ENCODE data around the gene TBC1D22A.

Gene TBC1D22A

DNA sequence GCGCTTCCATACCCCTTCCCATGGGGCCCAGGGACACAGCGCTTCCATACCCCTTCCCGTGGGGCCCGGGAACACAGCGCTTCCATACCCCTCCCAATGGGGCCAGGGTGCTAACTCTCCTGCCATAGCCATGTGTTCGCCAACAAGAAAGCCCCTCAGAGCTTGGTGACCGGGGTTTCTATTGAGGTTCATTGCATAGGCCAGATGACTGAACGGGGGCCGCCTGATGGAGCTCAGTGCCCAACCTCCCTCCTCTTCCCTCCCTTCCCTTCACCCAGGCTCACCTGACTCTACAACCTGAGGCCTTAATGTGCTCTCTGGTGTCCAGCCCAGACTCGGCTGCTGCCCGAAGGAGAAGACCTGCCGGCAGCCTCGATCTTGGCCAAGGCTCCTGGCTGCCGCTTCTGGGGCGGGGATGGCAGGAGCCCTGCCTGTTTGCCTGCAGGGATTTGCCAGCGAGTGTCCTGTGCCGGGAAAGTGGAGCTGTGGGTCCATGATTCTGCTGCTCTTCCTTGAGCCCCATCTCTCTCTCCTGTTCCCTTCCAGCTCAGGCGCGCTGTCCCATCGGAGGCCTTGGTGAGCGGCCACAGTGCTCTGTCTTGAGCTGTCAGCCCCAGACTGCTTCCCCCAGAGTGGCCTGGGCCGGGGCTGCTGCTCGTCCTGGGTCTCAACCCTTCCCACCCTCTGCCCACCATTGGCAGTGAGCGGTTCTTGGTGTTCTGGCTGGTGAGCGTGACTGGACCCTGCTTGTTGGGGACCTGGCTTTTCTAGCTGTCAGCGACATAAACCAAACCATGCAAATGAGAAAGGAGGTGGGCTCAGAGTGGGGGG lies 267.0 kb downstream of the TBC1D22A start:
- DNase-seq (ENCODE audit: low read depth in 2 of 2, low spot score in 1 of 2) = no peak

DNA sequence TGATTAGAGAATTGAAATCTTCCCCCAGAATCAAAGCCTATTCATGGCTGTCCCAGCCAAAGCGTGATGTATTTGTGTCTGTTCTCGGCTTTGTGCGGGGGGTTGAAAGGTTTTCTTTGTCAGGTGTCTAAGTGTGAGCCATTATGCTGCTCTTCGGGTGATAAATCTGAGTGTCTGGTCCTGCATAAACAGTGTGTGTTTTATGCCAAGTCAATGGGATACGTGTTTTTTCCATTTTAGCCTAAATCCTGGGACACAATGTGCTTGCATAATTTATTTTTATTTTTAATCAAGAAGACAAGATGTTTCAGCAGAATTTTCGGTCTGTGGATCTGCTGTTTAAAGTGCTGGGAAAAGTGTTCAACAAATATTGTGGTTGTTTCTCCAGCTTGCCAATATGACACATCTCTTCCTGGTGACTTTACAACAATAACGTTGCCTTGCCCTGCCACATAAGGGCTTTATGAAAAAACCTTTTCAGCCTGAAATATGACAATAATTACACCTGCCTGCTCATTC lies 267.8 kb downstream of the TBC1D22A start:
- DNase-seq (ENCODE audit: low read depth in 2 of 2, low spot score in 1 of 2) = no peak

DNA sequence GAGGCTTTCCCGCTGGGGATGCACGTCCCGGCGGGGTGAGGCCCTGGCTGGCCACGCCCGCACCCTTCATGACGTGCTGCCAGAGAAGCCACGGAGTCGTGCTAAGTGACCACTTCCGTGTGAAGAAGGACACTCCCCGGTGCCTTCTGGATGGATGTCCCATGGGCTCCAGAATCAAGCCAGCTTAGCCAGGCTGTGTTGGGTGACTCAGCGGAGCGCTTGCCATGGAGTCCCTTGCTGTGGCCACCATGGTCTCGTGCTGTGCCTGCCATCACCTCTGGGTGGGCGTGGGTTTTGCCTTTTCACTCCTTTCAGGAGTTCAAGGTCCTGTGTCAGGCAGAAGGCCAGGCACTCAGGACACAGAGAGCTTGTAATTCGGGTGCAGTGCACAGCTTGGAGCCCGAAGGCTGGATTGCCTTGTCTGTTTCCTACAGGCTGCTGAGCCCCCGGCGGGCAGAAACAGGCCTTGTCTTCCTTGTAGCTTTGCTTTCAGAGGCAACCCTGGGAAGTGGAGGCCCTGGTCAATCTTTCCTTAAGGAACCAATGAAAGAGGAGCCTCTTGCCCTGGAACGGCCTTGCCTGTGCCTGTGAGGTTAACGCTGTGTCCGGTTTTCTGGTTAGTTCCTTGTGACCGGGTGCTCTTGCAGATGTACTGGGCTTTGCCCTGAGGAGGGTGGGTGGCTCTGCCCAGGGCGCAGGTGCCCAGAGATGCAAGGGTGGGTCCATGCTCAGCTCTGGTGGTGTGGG lies 268.6 kb downstream of the TBC1D22A start:
- DNase-seq (ENCODE audit: low read depth in 2 of 2, low spot score in 1 of 2) = no peak

DNA sequence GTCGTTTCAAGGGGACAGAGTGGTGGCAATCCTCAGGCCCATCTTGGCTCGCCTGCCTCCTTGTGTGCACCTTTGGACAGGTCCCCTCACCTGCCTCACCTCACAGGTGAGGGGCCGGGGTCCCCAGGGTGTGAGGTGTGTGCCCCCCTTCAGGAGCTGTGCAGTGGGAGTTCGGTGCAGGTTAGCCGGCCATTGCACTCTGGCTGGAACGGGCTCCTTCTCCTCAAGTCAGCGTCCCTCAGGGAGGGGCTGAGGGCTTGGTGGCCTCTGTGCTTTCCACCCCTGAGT lies 269.1 kb downstream of the TBC1D22A start:
- no peak for DNase-seq (ENCODE audit: low read depth in 2 of 2, low spot score in 1 of 2)

DNA sequence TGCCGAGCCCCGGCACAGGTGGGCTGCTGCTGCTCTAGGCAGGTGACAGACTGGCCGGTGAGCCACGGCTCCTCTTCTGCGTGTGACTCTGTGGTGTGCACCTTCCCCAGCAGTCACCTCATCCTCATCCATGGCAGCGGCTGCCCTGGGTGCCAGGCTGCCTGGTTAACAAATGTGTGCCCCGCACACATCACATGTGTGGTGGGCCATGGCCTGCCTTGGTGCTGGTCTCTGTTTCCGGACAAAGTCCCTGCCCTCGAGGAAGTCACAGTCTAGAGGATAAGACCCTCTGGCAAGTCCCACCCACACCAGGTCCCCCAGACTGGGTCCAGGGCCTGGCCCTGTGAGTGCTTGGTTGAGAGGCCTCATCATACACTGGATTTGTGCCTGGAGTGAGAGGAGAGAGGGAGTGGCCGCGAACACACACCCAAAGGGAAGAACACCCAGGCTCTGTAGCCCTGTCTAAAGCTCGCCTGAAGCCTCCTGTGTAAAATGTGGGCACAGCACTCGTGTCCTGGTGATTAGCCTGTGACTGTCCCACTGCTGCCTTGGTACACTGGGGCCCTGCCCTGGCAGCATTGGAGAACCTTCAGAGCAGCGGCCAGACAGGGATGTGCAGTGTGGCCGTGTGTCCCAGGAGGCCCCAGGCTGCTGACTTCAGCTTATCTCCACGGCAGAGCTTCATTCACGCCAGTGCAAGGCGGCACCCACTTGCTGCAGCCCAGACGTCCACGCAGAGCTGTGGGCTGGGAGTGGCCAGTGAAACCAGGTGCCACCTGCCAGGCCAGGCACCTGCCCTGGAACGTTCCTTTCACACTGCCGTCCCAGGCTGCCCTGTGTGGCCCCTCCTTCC lies 269.9 kb downstream of the TBC1D22A start:
- DNase-seq (ENCODE audit: low read depth in 2 of 2, low spot score in 1 of 2) = no peak

DNA sequence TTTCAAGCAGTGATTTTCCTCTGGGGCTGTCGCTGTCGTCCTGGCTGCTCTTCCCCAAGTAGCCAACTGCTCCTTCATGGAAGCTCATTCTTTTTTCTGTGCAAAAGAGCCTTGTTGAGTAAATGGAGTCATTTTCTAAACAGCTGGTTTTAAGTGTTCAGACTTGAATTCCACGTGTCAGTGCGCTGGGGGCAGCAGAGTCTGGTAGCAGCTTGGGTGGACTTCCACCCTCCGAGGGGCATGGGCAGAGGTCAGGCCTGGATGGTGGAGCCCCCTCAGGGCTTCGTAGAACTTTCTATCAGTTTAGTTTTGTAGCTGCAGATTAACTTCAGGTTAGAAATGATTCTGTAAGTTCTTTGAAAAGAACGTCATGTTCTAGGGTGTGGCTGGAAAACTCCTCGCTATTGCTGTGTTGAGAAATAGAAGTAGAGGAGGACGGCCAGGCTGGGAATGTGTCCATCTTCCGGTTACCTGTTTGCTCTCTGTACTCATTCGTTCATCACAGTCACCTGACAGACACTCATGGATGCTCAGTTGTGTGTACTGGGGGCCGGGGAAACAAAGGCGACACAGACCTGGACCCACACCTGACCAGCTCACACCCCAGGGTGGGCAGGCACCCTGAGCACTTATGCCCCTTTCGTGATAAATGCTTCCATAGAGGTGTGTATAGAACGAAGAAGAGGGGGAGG lies 270.7 kb downstream of the TBC1D22A start:
- DNase-seq (ENCODE audit: low read depth in 2 of 2, low spot score in 1 of 2) = no peak

DNA sequence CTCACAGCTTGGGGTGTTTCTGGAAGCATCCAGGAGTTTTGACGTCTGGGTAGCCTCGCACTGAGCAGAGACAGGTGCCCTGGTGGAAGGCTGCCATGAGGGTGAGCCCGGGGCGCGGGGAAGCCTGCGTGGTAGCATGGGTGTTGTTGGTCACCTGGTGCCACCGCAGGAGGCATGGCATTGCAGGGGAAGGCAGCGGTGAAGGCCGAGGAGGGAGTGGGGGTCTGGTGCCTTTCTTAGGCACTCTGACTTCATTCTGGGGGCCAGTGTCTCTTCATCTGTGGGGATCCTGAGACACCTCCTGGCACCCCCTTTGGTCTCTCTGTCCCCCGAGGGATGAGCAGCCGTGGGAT lies 271.2 kb downstream of the TBC1D22A start:
- no peak for DNase-seq (ENCODE audit: low read depth in 2 of 2, low spot score in 1 of 2)

DNA sequence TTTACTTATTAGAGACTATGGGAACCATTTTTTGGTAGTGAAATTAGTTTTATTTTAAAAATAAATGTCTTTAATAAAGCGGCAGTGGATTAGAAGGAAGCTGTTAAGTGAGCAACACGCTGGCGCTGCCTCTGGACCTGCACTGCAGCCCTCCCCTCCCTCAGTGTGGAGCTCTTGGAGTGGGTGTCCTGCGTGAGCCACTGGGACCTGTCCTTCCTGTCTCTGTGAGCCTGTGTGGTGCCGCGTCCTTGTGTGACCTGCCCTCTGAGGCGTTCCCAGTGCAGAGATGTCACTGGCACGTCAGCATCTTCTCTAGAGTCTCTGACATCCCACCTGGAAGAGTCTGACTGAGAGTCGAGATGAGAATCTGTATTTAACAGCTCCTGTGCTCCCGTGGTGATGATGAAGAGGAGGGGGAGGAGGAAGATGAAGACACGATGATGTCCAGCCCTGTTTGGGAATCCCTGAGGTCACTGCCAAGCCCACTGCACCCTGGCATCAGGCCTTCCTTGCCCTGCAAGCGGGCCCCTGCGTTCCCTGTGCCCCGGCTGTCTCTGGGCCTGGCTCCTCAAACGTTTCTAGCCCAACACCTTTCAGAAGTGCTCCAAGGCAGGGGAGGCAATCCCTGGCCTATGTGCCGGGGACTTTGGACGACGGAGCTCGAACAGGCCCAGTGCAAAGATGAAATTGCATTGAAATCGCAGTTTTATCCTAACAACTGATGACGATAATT lies 271.8 kb downstream of the TBC1D22A start:
- no peak for DNase-seq (ENCODE audit: low read depth in 2 of 2, low spot score in 1 of 2)

DNA sequence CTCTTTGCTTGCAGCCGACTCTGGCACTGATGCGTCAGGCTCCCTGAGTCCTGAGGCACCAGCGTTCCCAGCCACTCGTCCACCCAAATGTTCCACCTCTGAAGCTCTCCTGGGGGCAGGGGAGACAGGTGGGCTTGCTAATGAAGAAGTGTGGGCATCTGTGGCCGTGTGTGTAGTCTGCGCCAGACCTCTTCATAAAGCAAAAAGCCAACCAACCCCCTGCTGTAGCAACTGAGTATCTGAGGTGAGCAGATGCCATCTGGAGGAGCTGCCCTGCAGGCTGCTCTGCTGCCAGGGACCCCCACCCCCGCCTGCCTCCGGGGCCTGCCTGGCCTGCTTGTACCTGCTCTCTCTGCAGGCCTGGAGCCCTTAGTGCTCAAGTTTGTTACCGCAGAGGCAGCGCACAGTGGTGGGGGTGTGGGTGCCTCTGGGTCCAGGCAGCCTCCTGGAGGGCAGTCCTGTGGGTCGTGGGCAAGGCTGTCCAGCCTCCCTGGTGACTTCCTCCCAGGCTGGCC lies 272.5 kb downstream of the TBC1D22A start:
- DNase-seq (ENCODE audit: low read depth in 2 of 2, low spot score in 1 of 2) = no peak

DNA sequence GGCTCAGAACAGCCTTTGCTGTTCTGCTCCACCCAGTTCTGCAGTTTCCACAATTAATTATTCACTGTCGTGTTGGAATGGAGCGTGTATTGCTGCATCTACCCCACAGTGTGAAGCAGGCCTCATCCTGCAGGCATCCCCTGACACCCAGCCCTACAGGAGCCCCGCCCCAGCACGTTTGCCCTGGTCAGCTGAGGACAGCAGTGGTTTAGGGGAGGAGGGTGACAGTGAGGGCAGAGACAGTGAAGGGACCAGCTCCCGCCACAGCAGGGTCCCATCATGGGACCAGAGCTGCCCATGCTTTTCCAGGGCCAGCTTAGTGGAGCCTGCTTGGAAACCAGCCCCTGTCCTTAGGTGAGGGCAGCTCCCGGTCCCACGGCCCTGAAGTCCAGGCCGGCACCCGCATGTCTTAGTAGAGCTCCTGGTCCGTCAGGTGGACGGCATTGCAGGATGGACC lies 273.0 kb downstream of the TBC1D22A start:
- DNase-seq (ENCODE audit: low read depth in 2 of 2, low spot score in 1 of 2) = no peak

DNA sequence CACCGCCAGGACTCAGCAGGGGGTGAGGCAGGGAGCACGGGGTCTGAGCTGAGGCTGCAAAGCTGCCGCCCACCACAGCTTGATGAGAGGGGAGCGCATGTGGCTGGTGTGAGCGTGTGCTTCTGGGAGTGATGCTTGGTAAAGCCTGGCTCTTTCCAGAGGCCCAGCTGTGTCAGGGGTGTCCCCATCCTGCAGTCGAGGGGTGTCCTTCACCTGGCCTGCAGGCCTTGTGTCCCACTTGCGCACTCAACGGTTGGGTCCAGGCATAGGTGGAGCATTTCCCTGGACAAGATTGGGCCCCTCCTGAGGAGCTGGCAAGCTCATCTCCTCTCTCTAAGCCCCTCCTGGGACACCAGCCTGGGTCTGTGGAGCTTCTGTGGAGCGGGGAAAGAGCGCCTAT lies 273.9 kb downstream of the TBC1D22A start:
- no peak for DNase-seq (ENCODE audit: low read depth in 2 of 2, low spot score in 1 of 2)

DNA sequence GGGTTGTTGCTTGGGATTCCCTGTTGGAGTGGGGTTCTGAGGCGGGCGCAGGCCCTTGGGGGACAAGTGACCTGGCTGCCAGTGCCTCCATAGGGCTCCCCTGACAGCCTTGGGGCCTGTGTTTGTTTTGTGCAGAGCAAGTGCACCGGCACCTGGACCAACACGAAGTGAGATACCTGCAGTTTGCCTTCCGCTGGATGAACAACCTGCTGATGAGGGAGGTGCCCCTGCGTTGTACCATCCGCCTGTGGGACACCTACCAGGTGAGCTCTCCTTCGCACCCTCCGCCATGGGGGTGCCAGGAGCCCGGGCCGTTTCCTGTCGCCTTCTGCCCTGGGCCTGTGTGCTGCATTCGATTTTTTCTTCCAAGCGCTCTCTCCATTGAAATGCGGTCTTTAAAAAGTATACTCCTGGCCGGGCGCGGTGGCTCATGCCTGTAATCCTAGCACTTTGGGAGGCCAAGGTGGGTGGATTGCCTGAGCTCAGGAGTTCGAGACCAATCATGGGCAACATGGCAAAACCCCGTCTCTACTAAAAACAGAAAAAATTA lies 274.6 kb downstream of the TBC1D22A start:
- DNase-seq (ENCODE audit: low read depth in 2 of 2, low spot score in 1 of 2) = no peak

DNA sequence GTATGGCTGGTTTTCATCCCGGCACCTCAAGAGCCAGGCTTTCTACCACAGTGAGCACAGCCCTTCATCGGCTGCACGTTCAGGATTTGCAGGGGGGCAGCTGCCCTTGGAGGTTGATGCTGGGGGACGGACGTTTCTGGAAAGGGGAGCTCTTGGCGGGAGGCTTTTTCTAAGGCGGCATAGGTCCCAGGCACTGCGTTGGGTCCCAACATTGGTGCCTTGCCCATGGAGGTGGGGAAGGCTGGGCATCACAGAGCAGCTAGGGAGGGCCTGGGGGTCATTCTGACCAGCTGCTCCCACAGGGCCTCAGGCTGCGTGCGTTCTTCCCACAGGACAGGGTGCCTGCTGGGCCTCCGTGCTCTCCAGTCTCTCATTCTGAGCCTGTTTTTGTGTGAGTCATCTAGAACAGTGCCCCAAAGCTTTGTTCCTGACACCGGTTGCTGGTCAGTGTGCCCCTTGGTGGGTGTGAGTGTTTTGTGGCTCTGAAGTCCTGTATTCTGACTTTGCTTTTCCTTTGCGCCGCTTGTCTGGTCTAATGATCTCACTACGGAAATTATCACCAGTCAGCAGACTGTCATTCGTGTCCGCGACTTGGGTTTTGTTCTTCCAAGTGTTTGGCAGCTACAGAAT lies 275.9 kb downstream of the TBC1D22A start:
- DNase-seq (ENCODE audit: low read depth in 2 of 2, low spot score in 1 of 2) = no peak

DNA sequence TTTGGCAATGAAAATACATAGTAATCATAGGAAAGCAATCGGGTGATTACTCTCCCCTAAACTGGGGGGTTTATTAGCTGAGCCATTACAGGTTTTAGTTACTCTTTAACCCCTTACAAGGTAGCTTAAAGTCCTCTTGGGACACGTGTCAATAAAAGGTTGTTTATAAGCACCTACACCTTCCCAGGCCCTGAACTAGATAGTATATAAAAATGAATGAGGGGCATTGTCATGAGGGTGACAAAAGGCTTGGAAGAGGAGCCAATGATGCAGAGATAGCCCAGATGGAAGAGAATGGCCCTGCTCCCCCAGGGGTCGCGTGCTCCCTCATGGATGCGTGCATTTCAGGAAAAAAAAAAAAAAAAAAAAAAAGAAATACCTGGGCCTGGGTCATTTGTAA lies 276.9 kb downstream of the TBC1D22A start:
- DNase-seq (ENCODE audit: low read depth in 2 of 2, low spot score in 1 of 2) = no peak

DNA sequence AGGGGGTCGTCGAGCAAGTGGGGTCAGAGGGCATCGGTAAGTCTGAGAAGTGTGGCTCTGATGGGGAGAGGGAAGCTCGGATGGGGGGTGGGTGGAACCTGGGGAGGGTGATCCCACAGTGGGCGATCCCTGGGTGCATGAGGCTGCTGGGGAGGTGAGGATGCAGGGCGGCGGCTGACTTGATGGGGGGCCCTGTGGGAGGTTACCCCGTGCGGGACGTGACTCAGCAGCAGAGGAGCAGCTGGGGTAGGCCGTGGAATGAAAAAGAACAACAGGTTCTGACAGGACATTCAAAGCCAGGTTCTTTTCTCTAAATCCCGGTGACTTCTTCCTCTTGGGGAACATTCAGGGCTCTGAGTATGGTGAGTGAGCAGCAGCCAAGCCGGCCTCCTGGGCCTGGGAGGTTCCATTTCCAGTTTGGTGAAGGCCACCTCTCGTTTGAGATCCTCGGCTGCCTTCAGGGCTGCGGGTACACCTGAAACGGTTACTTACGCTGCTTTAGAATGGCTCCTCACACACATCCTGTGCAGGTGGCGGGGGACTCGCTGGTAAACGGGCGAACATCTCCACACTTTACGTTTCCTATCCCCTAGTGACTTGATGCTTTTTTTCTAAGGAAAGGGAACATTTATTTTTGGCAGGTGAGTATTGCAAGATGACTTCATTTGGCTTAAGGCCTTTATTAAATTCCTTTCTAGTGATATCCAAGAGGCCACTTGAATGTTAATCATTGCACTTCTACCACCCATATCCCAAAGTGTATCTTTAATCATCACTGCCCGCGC lies 278.2 kb downstream of the TBC1D22A start:
- DNase-seq (ENCODE audit: low read depth in 2 of 2, low spot score in 1 of 2) = no peak

DNA sequence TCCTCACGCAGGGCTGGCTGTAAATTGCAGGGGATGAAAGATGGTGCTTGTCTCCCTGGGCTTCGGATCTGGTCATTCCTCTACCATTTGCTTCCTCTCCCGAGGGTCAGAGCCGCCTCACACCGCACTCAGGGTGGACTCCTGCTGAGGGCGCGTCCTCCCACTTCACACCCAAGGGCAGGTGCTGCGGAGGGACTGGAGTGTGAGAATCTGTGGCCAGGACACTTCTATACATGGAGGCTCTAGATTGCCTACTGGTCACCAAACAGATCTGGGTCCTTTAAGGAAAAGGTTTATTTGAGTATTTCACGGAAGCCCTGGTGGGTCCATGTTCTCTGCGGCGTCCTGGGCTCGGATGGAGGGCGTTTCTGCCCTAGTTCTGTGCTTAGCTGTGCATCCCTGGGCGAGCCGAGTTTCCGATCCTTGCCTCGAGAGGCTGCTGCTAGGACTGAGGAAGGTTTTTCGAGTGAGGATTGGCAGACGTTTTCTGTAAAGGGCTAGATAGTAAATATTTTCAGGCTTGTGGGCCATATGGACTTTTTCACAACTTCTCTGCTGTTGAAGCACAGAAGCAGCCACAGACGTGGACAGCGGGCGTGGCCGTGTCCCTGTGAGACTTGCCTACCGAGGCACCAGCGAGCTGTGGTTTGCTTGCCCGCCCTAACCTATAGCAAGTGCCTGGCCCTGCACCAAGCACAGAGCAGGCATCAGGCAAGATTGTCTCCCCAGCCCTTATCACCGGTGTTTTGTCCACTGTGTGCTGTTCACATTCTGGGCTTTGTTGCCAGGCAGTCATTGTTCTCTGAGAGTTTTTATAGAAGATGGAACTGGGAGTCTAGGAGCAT lies 279.0 kb downstream of the TBC1D22A start:
- DNase-seq (ENCODE audit: low read depth in 2 of 2, low spot score in 1 of 2) = no peak

DNA sequence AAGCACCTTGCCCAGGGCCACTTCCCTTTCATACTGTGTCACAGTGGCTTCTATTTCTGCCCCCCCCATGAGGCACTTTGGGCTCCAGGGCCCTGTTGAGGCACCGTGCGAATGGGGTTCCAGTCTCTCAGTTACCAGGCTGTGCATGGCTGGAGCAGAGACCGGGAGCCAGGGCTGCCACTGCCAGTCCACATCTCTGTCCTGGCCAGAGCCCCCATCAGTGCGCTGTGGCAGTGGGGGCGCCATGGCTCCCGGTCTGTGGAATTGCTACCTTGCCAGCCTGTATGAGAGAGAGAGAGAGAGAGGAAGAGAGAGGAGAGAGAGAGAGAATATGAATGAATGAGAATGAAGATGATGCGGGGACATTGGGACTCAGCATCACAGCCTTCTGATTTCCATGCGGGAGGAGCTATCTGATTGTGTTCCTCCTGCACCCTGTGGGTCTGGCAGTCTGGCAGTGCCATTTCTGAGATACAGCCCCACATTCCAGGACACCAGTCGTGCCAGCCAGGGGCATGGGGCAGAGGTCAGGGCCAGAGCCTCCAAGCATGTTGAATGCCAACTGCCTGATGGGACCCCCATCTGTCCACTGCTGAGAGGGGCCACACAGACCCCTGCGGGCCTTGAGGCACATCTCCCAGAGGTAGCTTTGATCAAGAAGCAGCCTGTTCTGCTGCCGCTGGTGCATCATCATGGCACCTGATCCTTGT lies 279.8 kb downstream of the TBC1D22A start:
- DNase-seq (ENCODE audit: low read depth in 2 of 2, low spot score in 1 of 2) = no peak

Data from stimulated activated CD8-positive, alpha-beta memory T cell treated with anti-CD3 and anti-CD28 coated beads, Interleukin-4, amount 100 ng/mL, for 1 hour (primary cell).